ENCODE results near the gene TCIRG1.

GRCh38 chr11:68043349-68044144 lies 4.7 kb downstream of the TCIRG1 start:
- TF ChIP-seq, protein P1, sequence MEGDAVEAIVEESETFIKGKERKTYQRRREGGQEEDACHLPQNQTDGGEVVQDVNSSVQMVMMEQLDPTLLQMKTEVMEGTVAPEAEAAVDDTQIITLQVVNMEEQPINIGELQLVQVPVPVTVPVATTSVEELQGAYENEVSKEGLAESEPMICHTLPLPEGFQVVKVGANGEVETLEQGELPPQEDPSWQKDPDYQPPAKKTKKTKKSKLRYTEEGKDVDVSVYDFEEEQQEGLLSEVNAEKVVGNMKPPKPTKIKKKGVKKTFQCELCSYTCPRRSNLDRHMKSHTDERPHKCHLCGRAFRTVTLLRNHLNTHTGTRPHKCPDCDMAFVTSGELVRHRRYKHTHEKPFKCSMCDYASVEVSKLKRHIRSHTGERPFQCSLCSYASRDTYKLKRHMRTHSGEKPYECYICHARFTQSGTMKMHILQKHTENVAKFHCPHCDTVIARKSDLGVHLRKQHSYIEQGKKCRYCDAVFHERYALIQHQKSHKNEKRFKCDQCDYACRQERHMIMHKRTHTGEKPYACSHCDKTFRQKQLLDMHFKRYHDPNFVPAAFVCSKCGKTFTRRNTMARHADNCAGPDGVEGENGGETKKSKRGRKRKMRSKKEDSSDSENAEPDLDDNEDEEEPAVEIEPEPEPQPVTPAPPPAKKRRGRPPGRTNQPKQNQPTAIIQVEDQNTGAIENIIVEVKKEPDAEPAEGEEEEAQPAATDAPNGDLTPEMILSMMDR (IDR thresholded peaks at IDR 0.05; ENCODE audit: low read length) = no peak
- no peak for TF ChIP-seq EZH2phosphoT487 (IDR thresholded peaks at IDR 0.05; ENCODE audit: low read length)
